Stimulated activated CD4-positive, alpha-beta T cell treated with anti-CD3 and anti-CD28 coated beads, Interleukin-1b, Interleukin-23, amount 100 ng/mL, for 4 hours (primary cell): Measurements from ENCODE around the gene EIF4E3.

Source experiments
- DNase-seq, 2 donors: peaks; one replicate each; pipeline ENCODE4 v3.0.0-alpha.2; 2020; ENCODE audit warnings: low read depth in 2 of 2

EIF4E3 gene

DNA sequence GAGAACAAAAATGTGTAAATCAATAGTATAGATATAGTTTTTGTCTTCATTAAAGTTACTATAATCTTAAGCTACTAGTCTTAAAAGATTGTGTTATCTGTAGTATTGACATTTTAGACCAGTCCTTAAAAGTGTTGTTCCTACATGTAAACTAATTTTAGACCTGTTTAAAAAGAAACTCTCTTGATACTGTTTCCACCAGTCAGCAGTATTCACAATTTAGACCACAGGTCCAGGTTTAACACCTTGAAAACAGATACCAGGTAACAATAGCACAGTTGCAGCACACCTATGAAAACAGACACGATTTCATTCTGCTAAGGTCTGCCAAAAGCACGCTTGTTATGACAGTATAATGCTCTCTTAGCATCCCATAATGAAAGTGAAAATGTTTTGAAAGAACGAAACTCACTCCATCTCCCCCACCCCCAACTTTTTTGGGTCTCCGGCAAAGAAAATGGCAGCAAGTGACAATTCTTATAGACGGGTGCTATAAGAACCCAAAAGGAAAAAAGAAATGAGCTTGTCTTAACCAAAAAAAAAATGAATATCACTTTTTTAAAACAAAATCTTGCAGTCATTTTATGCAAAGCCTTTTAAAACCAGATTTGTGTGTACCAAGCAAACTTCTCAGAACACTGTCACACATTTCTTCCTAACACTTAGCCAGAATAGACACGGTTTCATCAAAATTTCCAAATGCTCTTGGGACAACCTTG is 1.6 kb downstream of the EIF4E3 start:
- peak in 1 of 2 donors; percentile 43 for DNase-seq

DNA sequence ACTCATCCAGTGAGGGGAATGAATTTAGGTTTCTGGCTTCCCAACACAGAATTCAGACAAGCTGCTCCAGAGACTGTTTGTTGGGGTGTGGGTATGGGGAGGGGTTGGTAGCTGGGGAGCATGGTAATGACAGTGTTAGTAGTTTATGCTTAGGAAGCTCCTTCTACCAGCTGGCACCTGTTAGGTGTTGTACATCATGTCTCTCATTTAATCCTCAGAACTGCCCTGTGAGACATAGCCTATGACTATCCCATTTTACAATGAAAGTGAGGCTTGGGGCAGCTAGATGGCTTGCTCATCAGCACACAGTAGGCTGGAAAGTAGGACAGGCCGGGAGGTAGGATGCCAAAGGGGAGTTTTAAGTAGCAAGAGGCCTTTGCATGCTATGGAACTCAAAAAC is 2.5 kb downstream of the EIF4E3 start:
- DNase-seq, result no peak

DNA sequence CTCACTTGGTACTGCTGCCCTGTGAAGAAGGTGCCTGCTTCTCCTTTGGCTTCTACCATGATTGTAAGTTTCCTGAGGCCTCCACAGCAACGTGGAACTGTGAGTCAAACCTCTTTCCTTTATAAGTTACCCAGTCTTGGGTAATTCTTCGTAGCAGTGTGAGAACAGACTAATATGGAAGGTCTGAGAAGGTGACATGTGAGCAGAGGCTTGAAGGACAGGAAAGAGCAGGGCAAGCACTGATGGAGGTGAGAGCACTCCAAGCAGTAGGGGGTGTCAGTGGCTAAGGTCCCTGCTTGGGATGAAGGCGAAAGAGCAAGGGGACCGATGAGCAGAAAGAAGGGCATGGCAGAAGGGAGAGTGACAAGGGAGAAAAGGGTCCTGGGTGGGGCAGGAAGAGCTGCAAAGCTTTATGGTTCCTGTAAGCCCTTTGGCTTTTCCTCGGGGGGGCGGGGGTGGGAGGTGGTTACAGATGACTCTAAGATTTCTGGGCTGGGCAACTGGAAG is 3.5 kb downstream of the EIF4E3 start:
- DNase-seq, result no peak

- DNase-seq, result no peak
These were observed 4.2 kb downstream of the EIF4E3 start for GRCh38 chr3:71721002-71721401.

DNA sequence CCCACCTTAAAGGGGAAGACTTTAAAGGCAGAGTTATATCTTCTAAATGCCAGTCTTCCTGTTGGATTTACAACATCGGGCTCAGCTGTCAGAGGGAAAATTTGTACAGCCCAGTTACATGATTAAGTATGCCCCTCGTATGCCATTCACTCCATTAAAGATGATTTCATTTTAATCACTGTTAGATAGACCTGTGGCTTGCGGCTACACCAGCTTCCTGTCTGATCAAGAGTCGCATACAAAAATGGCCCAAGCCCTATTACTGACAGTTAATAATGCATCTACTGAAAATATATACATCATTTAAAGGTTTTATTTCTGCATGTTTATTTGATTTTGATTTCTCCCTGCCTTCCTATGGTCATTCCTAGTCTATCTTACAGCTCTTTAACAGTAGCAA is 7.1 kb downstream of the EIF4E3 start:
- DNase-seq, result no peak

DNA sequence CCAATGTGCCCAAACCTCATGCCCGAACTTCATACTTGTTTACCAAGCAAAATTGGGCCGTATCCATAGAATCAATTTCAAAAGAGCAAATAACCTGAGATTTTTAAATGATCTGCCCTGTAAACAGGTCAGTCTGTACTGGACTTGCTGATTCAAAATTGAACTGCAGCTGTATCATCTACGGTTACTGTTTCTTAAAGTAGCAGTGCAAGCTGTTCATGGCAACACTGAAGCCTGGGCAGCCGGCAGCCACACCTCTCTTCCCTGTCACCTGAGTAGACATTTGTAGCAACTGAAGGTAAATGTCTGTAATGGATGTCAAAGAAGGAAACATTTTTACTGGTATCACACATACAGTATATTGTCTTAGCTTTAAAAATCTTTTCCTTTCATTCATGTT is 10.6 kb downstream of the EIF4E3 start:
- no peak for DNase-seq

- DNase-seq, result no peak
These were observed 12.2 kb downstream of the EIF4E3 start for GRCh38 chr3:71713041-71713440.

- no peak for DNase-seq
These were observed 14.2 kb downstream of the EIF4E3 start for GRCh38 chr3:71710906-71711494.

GRCh38 chr3:71709908-71710511 is 15.2 kb downstream of the EIF4E3 start:
- no peak for DNase-seq

- no peak for DNase-seq
These were observed 16.6 kb downstream of the EIF4E3 start for GRCh38 chr3:71708476-71709105.

- DNase-seq, result no peak
These were observed 17.6 kb downstream of the EIF4E3 start for GRCh38 chr3:71707595-71707994.

GRCh38 chr3:71705681-71706080 is 19.5 kb downstream of the EIF4E3 start:
- no peak for DNase-seq

- no peak for DNase-seq
These were observed 20.3 kb downstream of the EIF4E3 start for GRCh38 chr3:71704915-71705314.

GRCh38 chr3:71703797-71704196 is 21.4 kb downstream of the EIF4E3 start:
- no peak for DNase-seq

GRCh38 chr3:71702131-71703024 is 22.8 kb downstream of the EIF4E3 start:
- no peak for DNase-seq

- DNase-seq, result no peak
These were observed 23.9 kb downstream of the EIF4E3 start for GRCh38 chr3:71701251-71701762.

- DNase-seq, result no peak
These were observed 30.2 kb downstream of the EIF4E3 start for GRCh38 chr3:71695000-71695482.

DNA sequence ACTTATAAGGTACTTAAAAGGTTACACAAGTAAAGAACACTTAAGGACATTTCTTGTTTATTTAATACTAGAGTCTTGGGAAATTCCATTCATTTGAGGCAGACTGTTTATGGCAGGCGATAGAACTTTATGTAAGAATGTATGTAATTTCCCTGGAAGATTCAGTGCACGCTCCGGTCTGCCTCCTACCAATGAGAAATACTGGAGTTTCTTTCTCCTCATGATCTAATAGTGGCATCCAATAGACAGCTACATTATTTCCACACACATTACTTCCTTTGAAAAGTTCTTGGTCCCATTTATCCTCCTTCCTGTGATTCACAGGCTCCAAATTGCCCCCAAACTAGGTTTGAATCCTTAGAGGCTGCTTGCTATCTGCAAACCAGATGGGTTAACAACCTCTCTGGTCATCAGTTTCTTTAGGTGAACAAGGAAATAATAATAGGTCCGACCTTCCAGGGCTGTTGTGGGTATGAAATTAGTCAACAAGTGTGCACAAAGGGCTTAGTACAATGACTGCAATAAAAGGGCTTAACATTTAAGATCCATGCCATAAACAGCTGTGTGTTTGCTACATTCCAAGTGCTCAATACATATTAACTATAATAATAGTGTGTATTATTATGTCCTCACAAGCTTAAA is 30.7 kb downstream of the EIF4E3 start:
- no peak for DNase-seq

DNA sequence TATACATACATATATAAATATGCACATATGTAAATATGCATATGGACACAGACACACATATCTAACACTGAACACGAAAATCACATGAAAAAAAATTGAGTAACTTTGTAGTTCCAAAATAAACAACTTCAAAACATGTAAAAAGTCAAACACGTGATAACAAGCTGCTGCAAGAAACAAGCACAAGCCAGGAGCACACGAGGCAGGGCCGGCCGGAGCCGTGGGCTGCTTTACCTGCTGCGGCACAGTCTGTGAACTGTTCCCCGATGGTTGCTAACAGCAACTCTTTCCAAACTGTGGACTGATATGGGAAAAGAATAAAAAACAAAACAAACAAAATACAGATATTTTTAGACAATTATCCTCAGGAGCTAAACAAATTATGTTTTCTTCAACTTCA is 31.6 kb downstream of the EIF4E3 start:
- no peak for DNase-seq

GRCh38 chr3:71692139-71692538 is 33.1 kb downstream of the EIF4E3 start:
- no peak for DNase-seq
